DOHH2 (cell line): ENCODE data around the gene HEG1.
A peak's percentile ranks its signal among the peaks of the same experiment; 100 is the strongest.

Source experiments
- H3F3A ChIP-seq: fragments of 200-600 bp; sonication (generic), shearing (Covaris generic); 2 replicates; pipeline ENCODE4 v1.6.0; 2016; ENCODE audit warnings: antibody characterized with exemption, mild to moderate bottlenecking; ENCODE audit not compliant: control insufficient read depth, insufficient read depth
- H3K27ac ChIP-seq: fragments of 200-600 bp; sonication (generic); 2 replicates; pipeline ENCODE4 v1.5.1; 2014; ENCODE audit warnings: low read depth, mild to moderate bottlenecking, low read length, moderate library complexity
- H3K27me3 ChIP-seq: fragments of 200-600 bp; sonication (generic); 2 replicates; pipeline ENCODE4 v1.6.1; 2014; ENCODE audit warnings: mild to moderate bottlenecking, low read length, mixed read lengths; ENCODE audit not compliant: control insufficient read depth
- H3K36me3 ChIP-seq: fragments of 200-600 bp; sonication (generic); 2 replicates; pipeline ENCODE4 v1.6.1; 2014; ENCODE audit warnings: mild to moderate bottlenecking, low read length, moderate library complexity, mixed read lengths; ENCODE audit not compliant: control insufficient read depth
- H3K4me1 ChIP-seq: fragments of 200-600 bp; sonication (generic); 2 replicates; pipeline ENCODE4 v1.6.1; 2014; ENCODE audit warnings: mild to moderate bottlenecking, low read length, mixed read lengths; ENCODE audit not compliant: control insufficient read depth
- H3K4me2 ChIP-seq: fragments of 200-600 bp; sonication (generic); 2 replicates; pipeline ENCODE4 v1.6.0; 2014; ENCODE audit warnings: mild to moderate bottlenecking, low read length, moderate library complexity
- H3K4me3 ChIP-seq: fragments of 200-600 bp; sonication (generic); 2 replicates; pipeline ENCODE4 v1.5.1; 2014; ENCODE audit warnings: mild to moderate bottlenecking, low read length, mixed read lengths
- H3K79me2 ChIP-seq: fragments of 200-600 bp; sonication (generic); 2 replicates; pipeline ENCODE4 v1.6.1; 2014; ENCODE audit warnings: mild to moderate bottlenecking, low read length, mixed read lengths; ENCODE audit not compliant: control insufficient read depth
- H3K9me2 ChIP-seq: fragments of 200-600 bp; sonication (generic); replicated peaks from 2 replicates; pipeline ENCODE4 v1.6.1; 2014; ENCODE audit warnings: mild to moderate bottlenecking, low read length, mixed read lengths; ENCODE audit not compliant: control insufficient read depth
- H3K9me3 ChIP-seq: fragments of 200-600 bp; sonication (generic); 2 replicates; pipeline ENCODE4 v1.6.1; 2014; ENCODE audit warnings: antibody characterized with exemption, low read length, mixed read lengths; ENCODE audit not compliant: control insufficient read depth, insufficient read depth
- H4K20me1 ChIP-seq: fragments of 200-600 bp; sonication (generic); 2 replicates; pipeline ENCODE4 v1.6.0; 2014; ENCODE audit warnings: low read depth, mild to moderate bottlenecking, antibody characterized with exemption, low read length, moderate library complexity; ENCODE audit not compliant: control insufficient read depth, insufficient read depth
- EZH2phosphoT487 ChIP-seq: fragments of 200-600 bp; sonication (generic); IDR thresholded peaks from 2 replicates; pipeline ENCODE4 v1.6.1; 2017; ENCODE audit warnings: borderline replicate concordance, mild to moderate bottlenecking, antibody characterized with exemption, low read length, moderate library complexity, mixed read lengths
- TF ChIP-seq, protein P1 (sequence below): fragments of 200-600 bp; sonication (generic); IDR thresholded peaks from one replicate; pipeline ENCODE4 v1.5.1; 2014; ENCODE audit warnings: antibody characterized with exemption, mild to moderate bottlenecking, low read depth, low read length; ENCODE audit not compliant: poor library complexity, severe bottlenecking

Gene HEG1

DNA sequence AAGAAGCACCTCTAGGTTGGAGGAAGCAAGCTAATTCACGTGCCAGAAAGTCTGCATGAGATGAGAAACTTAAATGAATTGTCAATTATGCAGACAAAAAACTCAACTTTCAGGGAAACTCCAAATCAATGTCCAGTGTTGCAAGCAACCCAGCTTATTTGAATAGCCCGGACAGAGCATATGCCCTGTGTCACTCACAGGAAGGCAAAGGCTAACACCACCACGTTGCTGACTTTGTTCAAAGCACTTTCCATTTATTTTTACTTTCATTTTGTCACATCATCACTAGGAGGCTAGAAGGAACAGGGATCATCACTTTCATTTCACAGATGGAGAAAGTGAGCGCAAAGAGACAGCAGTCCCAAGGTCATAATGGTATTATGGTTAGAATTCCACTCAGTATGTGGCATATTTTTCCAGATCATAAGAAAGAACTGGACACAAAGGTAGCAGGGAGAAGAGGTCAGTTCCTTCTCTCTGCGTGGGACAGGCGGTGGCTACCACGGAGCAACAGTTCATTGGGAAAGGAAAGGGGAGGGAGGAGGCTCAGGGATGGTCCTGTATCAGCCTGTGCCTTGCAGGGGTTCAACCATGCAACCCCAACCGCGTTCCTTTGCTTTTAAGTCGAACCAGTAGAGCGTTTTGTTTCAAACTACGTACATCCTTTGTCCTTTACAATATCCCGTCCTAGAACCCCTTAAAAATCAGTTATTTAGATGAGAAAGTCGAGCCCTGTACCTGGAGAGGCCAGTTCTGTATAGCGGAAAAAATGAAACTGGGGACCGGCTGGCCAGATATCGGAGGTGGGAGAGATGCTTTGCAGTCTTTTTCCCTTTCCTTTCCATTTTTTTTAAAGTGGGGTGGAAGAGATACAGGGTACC is 1.1 kb downstream of the HEG1 start:
- H3K9me2 ChIP-seq, result no peaks in the 10 kb centered on the region
- H3K4me2 ChIP-seq, result peak overlapping the region; percentile 42
- H3K27ac ChIP-seq, result no peak overlapping the region
- H3K36me3 ChIP-seq, result no peaks in the 10 kb centered on the region
- H3K4me1 ChIP-seq, result peaks cover 8% of the 10 kb centered on the region; the same call in 1 of the 2 replicates
- H3F3A ChIP-seq, result no peaks in the 10 kb centered on the region
- H3K4me3 ChIP-seq, result peak overlapping the region; percentile 34
- no peaks in the 10 kb centered on the region for H4K20me1 ChIP-seq
- no peaks in the 10 kb centered on the region for H3K9me3 ChIP-seq
- no peaks in the 10 kb centered on the region for H3K79me2 ChIP-seq
- H3K27me3 ChIP-seq, result peaks cover 80% of the 10 kb centered on the region
- TF ChIP-seq EZH2phosphoT487, result no peak; the same call in none of the 2 replicates
- TF ChIP-seq, protein P1, sequence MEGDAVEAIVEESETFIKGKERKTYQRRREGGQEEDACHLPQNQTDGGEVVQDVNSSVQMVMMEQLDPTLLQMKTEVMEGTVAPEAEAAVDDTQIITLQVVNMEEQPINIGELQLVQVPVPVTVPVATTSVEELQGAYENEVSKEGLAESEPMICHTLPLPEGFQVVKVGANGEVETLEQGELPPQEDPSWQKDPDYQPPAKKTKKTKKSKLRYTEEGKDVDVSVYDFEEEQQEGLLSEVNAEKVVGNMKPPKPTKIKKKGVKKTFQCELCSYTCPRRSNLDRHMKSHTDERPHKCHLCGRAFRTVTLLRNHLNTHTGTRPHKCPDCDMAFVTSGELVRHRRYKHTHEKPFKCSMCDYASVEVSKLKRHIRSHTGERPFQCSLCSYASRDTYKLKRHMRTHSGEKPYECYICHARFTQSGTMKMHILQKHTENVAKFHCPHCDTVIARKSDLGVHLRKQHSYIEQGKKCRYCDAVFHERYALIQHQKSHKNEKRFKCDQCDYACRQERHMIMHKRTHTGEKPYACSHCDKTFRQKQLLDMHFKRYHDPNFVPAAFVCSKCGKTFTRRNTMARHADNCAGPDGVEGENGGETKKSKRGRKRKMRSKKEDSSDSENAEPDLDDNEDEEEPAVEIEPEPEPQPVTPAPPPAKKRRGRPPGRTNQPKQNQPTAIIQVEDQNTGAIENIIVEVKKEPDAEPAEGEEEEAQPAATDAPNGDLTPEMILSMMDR, result no peak

DNA sequence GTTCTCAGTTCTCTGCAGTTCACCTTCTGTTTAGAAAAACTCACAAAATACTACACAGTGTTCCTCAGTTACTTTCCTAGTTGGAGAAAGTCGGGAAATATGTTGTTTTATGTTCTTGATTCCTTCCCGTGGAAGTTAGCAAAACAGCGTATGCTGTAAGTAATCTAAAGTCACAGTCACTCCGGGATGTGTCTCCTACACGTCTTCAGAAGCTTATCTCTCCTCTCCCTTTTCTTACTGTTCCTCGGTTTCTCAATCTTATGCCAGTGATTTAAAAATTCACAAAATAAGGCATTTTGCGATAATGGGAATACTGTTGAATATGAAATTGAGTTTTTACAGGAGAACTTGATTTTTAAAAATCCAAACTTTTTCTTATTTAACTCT is 1.7 kb downstream of the HEG1 start:
- Histone ChIP-seq H3K36me3 (no peaks in the 10 kb centered on the region), H3K79me2 (no peaks in the 10 kb centered on the region), H3K4me1 (peaks cover 8% of the 10 kb centered on the region; the same call in 1 of the 2 replicates), H3K27me3 (peaks cover 78% of the 10 kb centered on the region), H3K4me3 (no peak overlapping the region), H3F3A (no peaks in the 10 kb centered on the region), H3K4me2 (peak overlapping the region; percentile 42), H3K9me2 (no peaks in the 10 kb centered on the region), H4K20me1 (no peaks in the 10 kb centered on the region), H3K27ac (no peak overlapping the region), H3K9me3 (no peaks in the 10 kb centered on the region)
- TF ChIP-seq EZH2phosphoT487, result no peak
- TF ChIP-seq, protein P1, result no peak

DNA sequence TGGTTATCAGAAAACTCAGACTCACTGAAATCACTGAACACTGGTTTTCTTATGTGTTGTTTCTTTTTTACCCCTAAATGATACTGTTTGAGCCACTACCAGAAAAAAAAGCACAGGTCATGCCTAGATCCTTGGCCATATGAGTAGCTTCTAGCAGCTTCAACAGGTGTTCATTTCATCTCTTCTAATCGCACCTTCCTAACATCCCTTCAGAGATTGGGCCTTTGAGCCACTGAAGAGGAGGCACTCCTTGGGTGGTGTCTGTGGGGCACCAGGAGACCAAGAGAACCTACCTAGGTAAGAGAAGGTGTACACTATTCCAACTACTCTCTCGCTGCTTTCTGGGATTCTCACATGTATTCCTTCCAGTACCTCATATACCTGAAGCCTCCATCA is 2.5 kb downstream of the HEG1 start:
- Histone ChIP-seq H3F3A (no peaks in the 10 kb centered on the region), H3K27me3 (peaks cover 73% of the 10 kb centered on the region), H3K4me3 (no peak overlapping the region), H3K79me2 (no peaks in the 10 kb centered on the region), H3K27ac (no peak overlapping the region), H3K4me2 (no peak overlapping the region), H3K4me1 (peaks cover 8% of the 10 kb centered on the region; the same call in 1 of the 2 replicates), H3K9me2 (no peaks in the 10 kb centered on the region), H3K36me3 (no peaks in the 10 kb centered on the region), H3K9me3 (no peaks in the 10 kb centered on the region), H4K20me1 (no peaks in the 10 kb centered on the region)
- no peak for TF ChIP-seq EZH2phosphoT487
- TF ChIP-seq, protein P1, result no peak
